HuH-7.5 (cell line): ENCODE data around the gene CD36.

Experiments used
- DNase-seq: peaks from one replicate; pipeline ENCODE4 v3.0.0; 2011; ENCODE audit warnings: low spot score

The CD36 gene

GRCh38 chr7:80629023-80629422 is 9.4 kb upstream of the CD36 start:
- DNase-seq, result no peak

- DNase-seq, result no peak
Observed at GRCh38 chr7:80630608-80631405, 7.6 kb upstream of the CD36 start.

GRCh38 chr7:80631421-80631820 is 7.0 kb upstream of the CD36 start:
- no peak for DNase-seq

GRCh38 chr7:80632139-80632538 is 6.3 kb upstream of the CD36 start:
- no peak for DNase-seq

- no peak for DNase-seq
Observed at GRCh38 chr7:80632819-80633218, 5.6 kb upstream of the CD36 start.

- DNase-seq, result no peak
Observed at GRCh38 chr7:80634505-80634904, 3.9 kb upstream of the CD36 start.

GRCh38 chr7:80635533-80635932 is 2.9 kb upstream of the CD36 start:
- DNase-seq, result no peak

GRCh38 chr7:80635998-80636397 is 2.4 kb upstream of the CD36 start:
- no peak for DNase-seq

- DNase-seq, result no peak
Observed at GRCh38 chr7:80636709-80637108, 1.7 kb upstream of the CD36 start.

- DNase-seq, result no peak
Observed at GRCh38 chr7:80637454-80637853, 988 bp upstream of the CD36 start.

GRCh38 chr7:80639011-80639410 is 569 bp downstream of the CD36 start:
- DNase-seq, result no peak

GRCh38 chr7:80640846-80641245 is 2.4 kb downstream of the CD36 start:
- no peak for DNase-seq

- DNase-seq, result no peak
Observed at GRCh38 chr7:80641548-80641947, 3.1 kb downstream of the CD36 start.

GRCh38 chr7:80642871-80643270 is 4.4 kb downstream of the CD36 start:
- no peak for DNase-seq

- no peak for DNase-seq
Observed at GRCh38 chr7:80643336-80643915, 5.0 kb downstream of the CD36 start.

- DNase-seq, result no peak
Observed at GRCh38 chr7:80644054-80644453, 5.6 kb downstream of the CD36 start.

- DNase-seq, result no peak
Observed at GRCh38 chr7:80646083-80646865, 7.8 kb downstream of the CD36 start.

GRCh38 chr7:80647436-80647835 is 9.0 kb downstream of the CD36 start:
- DNase-seq, result no peak

- DNase-seq, result no peak
Observed at GRCh38 chr7:80648031-80648600, 9.7 kb downstream of the CD36 start.

GRCh38 chr7:80649011-80649410 is 10.6 kb downstream of the CD36 start:
- no peak for DNase-seq

GRCh38 chr7:80650030-80650429 is 11.6 kb downstream of the CD36 start:
- DNase-seq, result no peak

GRCh38 chr7:80651471-80651870 is 13.0 kb downstream of the CD36 start:
- no peak for DNase-seq

- no peak for DNase-seq
Observed at GRCh38 chr7:80653244-80653643, 14.8 kb downstream of the CD36 start.
